HG03520 (cell line): ENCODE results near the gene GNAI2.
A peak's percentile ranks its signal among the peaks of the same experiment; 100 is the strongest.
"Not testable (repeated sequence)": the region's sequence is repeated elsewhere in the genome, so short reads cannot be mapped to it uniquely, and the experiment has no call there.

Experiments
- ATAC-seq: cut with Tn5 transposase; IDR thresholded peaks from one replicate; pipeline ENCODE4 v1.9.1; 2021; ENCODE audit warnings: mild to moderate bottlenecking, moderate library complexity; ENCODE audit not compliant: unreplicated experiment

GNAI2 gene

GRCh38 chr3:50275141-50275995 lies 39.4 kb downstream of the GNAI2 start:
- ATAC-seq = no peak

GRCh38 chr3:50275996-50276761 lies 40.2 kb downstream of the GNAI2 start:
- ATAC-seq = no peak

GRCh38 chr3:50276762-50277101 lies 40.7 kb downstream of the GNAI2 start:
- ATAC-seq = no peak

- no peak for ATAC-seq
Observed at GRCh38 chr3:50278123-50278879, 42.3 kb downstream of the GNAI2 start.

- no peak for ATAC-seq
Observed at GRCh38 chr3:50278880-50279224, 42.8 kb downstream of the GNAI2 start, which contains the start of gene LSMEM2. LSMEM2 (plus strand) TSS chr3:50279087; CDS start chr3:50279114, 27 bp downstream.

GRCh38 chr3:50279255-50280016 lies 43.4 kb downstream of the GNAI2 start:
- ATAC-seq = no peak

- ATAC-seq = not testable (repeated sequence)
Observed at GRCh38 chr3:50284121-50284520, 48.1 kb downstream of the GNAI2 start.

- ATAC-seq = no peak
Observed at GRCh38 chr3:50286322-50287227, 50.6 kb downstream of the GNAI2 start.

- no peak for ATAC-seq
Observed at GRCh38 chr3:50287262-50287661, 51.3 kb downstream of the GNAI2 start.

GRCh38 chr3:50288387-50289007 lies 52.5 kb downstream of the GNAI2 start:
- no peak for ATAC-seq

- no peak for ATAC-seq
Observed at GRCh38 chr3:50289130-50289529, 53.1 kb downstream of the GNAI2 start.

GRCh38 chr3:50290161-50290641 lies 54.2 kb downstream of the GNAI2 start:
- no peak for ATAC-seq

- peak; percentile 91 for ATAC-seq
Observed at GRCh38 chr3:50292159-50293078, 56.4 kb downstream of the GNAI2 start, which contains the start of gene IFRD2. IFRD2 (minus strand) TSS chr3:50292429; CDS start chr3:50292274, 155 bp downstream.

GRCh38 chr3:50293079-50293801 lies 57.2 kb downstream of the GNAI2 start:
- no peak for ATAC-seq

GRCh38 chr3:50294089-50294488 lies 58.1 kb downstream of the GNAI2 start:
- no peak for ATAC-seq

- ATAC-seq = no peak
Observed at GRCh38 chr3:50294492-50295403, 58.7 kb downstream of the GNAI2 start.
